ENCODE results near the gene CTIF. TPM values are rescaled to one million over a fixed set of nuclear protein-coding genes. Genes with fewer than 3 reads are reported as not detected.

The CTIF gene
- polyA plus RNA-seq, 3 donors, result 0.38 to 8.7 (median 1.2) TPM

GRCh38 chr18:48616484-48617255 is 77.8 kb downstream of the CTIF start:
- TF ChIP-seq CTCF (IDR thresholded peaks at IDR 0.05), result no peak
- Histone ChIP-seq H3K4me3 (replicated peaks in 1 of 3; ENCODE audit: low read depth in 2 of 3, low read length in 3 of 3) (no peak overlapping the region), H3K9me3 (replicated peaks in 1 of 2; ENCODE audit: control insufficient read depth in 1 of 2, insufficient read depth in 1 of 2, low read length in 2 of 2) (no peaks in the 10 kb centered on the region), H3K36me3 (replicated peaks in 1 of 2; ENCODE audit: control insufficient read depth in 1 of 2, insufficient read depth in 2 of 2, low read length in 2 of 2) (peaks cover 0 to 13% of the 10 kb centered on the region in 2 donors), H3K4me2 (replicated peaks; ENCODE audit: extremely low read depth, low read length, poor library complexity, severe bottlenecking) (no peak overlapping the region), H3K4me1 (ENCODE audit: control insufficient read depth in 1 of 2, insufficient read depth in 2 of 2, low read length in 2 of 2) (no peaks in the 10 kb centered on the region), H3K27ac (ENCODE audit: low read depth in 1 of 2, low read length in 2 of 2) (no peak overlapping the region), H3K9ac (ENCODE audit: insufficient read depth, low read length, poor library complexity, severe bottlenecking) (no peak overlapping the region), H3K79me2 (ENCODE audit: insufficient read depth, low read length) (no peaks in the 10 kb centered on the region), H2AFZ (ENCODE audit: insufficient read depth, low read depth, low read length, poor library complexity, severe bottlenecking) (no peak overlapping the region), H4K20me1 (ENCODE audit: insufficient read depth, low read length) (peaks cover 13% of the 10 kb centered on the region), H3K27me3 (ENCODE audit: control insufficient read depth in 2 of 2, insufficient read depth in 2 of 2, low read length in 2 of 2) (no peaks in the 10 kb centered on the region)
- Mint-ChIP-seq H3K27me3 (ENCODE audit: low read depth in 3 of 3) (peaks cover 0 to 2% (median 0%) of the 10 kb centered on the region in 3 donors), H3K36me3 (peaks cover 8 to 14% of the 10 kb centered on the region in 2 donors), H3K9me3 (peaks cover 0 to 1% (median 0%) of the 10 kb centered on the region in 7 donors), H3K4me1 (no peaks in the 10 kb centered on the region), H3K27ac (peak overlapping the region in 1 of 7 donors; percentile 48), H3K4me3 (no peak overlapping the region)
- no peak for DNase-seq
- intact Hi-C loops (cut with micrococcal nuclease), result no loop called here
- WGBS (ENCODE audit: insufficient coverage), result 100% methylated on average over 1 of the region's 8 CpGs

GRCh38 chr18:48617844-48618497 is 79.1 kb downstream of the CTIF start:
- Histone ChIP-seq H3K9me3 (replicated peaks in 1 of 2; ENCODE audit: control insufficient read depth in 1 of 2, insufficient read depth in 1 of 2, low read length in 2 of 2) (no peaks in the 10 kb centered on the region), H2AFZ (ENCODE audit: insufficient read depth, low read depth, low read length, poor library complexity, severe bottlenecking) (no peak overlapping the region), H4K20me1 (ENCODE audit: insufficient read depth, low read length) (peaks cover 9% of the 10 kb centered on the region), H3K4me3 (replicated peaks in 1 of 3; ENCODE audit: low read depth in 2 of 3, low read length in 3 of 3) (no peak overlapping the region), H3K36me3 (replicated peaks in 1 of 2; ENCODE audit: control insufficient read depth in 1 of 2, insufficient read depth in 2 of 2, low read length in 2 of 2) (peaks cover 0 to 13% of the 10 kb centered on the region in 2 donors), H3K79me2 (ENCODE audit: insufficient read depth, low read length) (no peaks in the 10 kb centered on the region), H3K27ac (ENCODE audit: low read depth in 1 of 2, low read length in 2 of 2) (no peak overlapping the region), H3K4me1 (ENCODE audit: control insufficient read depth in 1 of 2, insufficient read depth in 2 of 2, low read length in 2 of 2) (no peaks in the 10 kb centered on the region), H3K4me2 (replicated peaks; ENCODE audit: extremely low read depth, low read length, poor library complexity, severe bottlenecking) (no peak overlapping the region), H3K9ac (ENCODE audit: insufficient read depth, low read length, poor library complexity, severe bottlenecking) (no peak overlapping the region), H3K27me3 (ENCODE audit: control insufficient read depth in 2 of 2, insufficient read depth in 2 of 2, low read length in 2 of 2) (no peaks in the 10 kb centered on the region)
- H3K27me3 Mint-ChIP-seq (ENCODE audit: low read depth in 3 of 3), result peaks cover 0 to 3% (median 0%) of the 10 kb centered on the region in 3 donors
- no peak overlapping the region for H3K4me3 Mint-ChIP-seq
- TF ChIP-seq CTCF (IDR thresholded peaks at IDR 0.05), result no peak
- H3K9me3 Mint-ChIP-seq, result peaks cover 0 to 1% (median 0%) of the 10 kb centered on the region in 7 donors
- no peaks in the 10 kb centered on the region for H3K4me1 Mint-ChIP-seq
- no peak for DNase-seq
- H3K27ac Mint-ChIP-seq, result no peak overlapping the region
- peaks cover 8 to 14% of the 10 kb centered on the region in 2 donors for H3K36me3 Mint-ChIP-seq
- WGBS (ENCODE audit: insufficient coverage), result 100% methylated on average over 2 of the region's 9 CpGs
- intact Hi-C loops (cut with micrococcal nuclease), result no loop called here
